Coronary artery (tissue), 2 donors: ENCODE results near the gene MTRF1.

ENCODE experiments used
- DNase-seq: peaks from one replicate; pipeline ENCODE4 v3.0.0-alpha.2; 2017; ENCODE audit warnings: low spot score
- H3K27ac ChIP-seq, 2 donors: fragments of 200-600 bp; sonication (generic); one replicate each; pipeline ENCODE4 v1.5.1; 2016 to 2019
- H3K4me3 ChIP-seq: fragments of 200-600 bp; sonication (generic); 2 replicates; pipeline ENCODE4 v1.5.1; 2016; ENCODE audit warnings: mild to moderate bottlenecking, moderate library complexity
- CTCF ChIP-seq: fragments of 200-600 bp; sonication (generic); IDR thresholded peaks from one replicate; pipeline ENCODE4 v1.5.1; 2019; ENCODE audit warnings: antibody characterized with exemption

The MTRF1 gene

GRCh38 chr13:41206467-41206866, 56.9 kb downstream of the MTRF1 start:
- Histone ChIP-seq H3K4me3 (no peak overlapping the region), H3K27ac (no peak overlapping the region)
- TF ChIP-seq CTCF, result no peak
- DNase-seq, result no peak

GRCh38 chr13:41203810-41204209, 59.6 kb downstream of the MTRF1 start:
- no peak for TF ChIP-seq CTCF
- Histone ChIP-seq H3K27ac (no peak overlapping the region), H3K4me3 (no peak overlapping the region)
- no peak for DNase-seq

GRCh38 chr13:41200126-41200525, 63.2 kb downstream of the MTRF1 start:
- TF ChIP-seq CTCF, result no peak
- no peak for DNase-seq
- Histone ChIP-seq H3K27ac (no peak overlapping the region), H3K4me3 (no peak overlapping the region)

GRCh38 chr13:41199526-41199925, 63.9 kb downstream of the MTRF1 start:
- no peak for DNase-seq
- Histone ChIP-seq H3K4me3 (no peak overlapping the region), H3K27ac (no peak overlapping the region)
- no peak for TF ChIP-seq CTCF

GRCh38 chr13:41199079-41199478, 64.3 kb downstream of the MTRF1 start:
- DNase-seq, result no peak
- Histone ChIP-seq H3K4me3 (no peak overlapping the region), H3K27ac (no peak overlapping the region)
- TF ChIP-seq CTCF, result no peak

- no peak for DNase-seq
- no peak overlapping the region for H3K27ac ChIP-seq
- H3K4me3 ChIP-seq, result no peak overlapping the region
- no peak for TF ChIP-seq CTCF
Measured at GRCh38 chr13:41196620-41197019, 66.8 kb downstream of the MTRF1 start.

- no peak for DNase-seq
- Histone ChIP-seq H3K4me3 (no peak overlapping the region), H3K27ac (no peak overlapping the region)
- no peak for TF ChIP-seq CTCF
Measured at GRCh38 chr13:41196011-41196410, 67.4 kb downstream of the MTRF1 start.
